Stimulated activated CD8-positive, alpha-beta memory T cell treated with anti-CD3 and anti-CD28 coated beads, Interleukin-4, amount 100 ng/mL, for 1 hour (primary cell): ENCODE measurements around the gene FBXL17.

Source experiments
- DNase-seq, 2 donors: peaks; one replicate each; pipeline ENCODE4 v3.0.0-alpha.2; 2020; ENCODE audit warnings: low read depth in 2 of 2, low spot score in 1 of 2

Gene FBXL17

GRCh38 chr5:108016101-108016500 is 365.8 kb downstream of the FBXL17 start:
- no peak for DNase-seq

DNA sequence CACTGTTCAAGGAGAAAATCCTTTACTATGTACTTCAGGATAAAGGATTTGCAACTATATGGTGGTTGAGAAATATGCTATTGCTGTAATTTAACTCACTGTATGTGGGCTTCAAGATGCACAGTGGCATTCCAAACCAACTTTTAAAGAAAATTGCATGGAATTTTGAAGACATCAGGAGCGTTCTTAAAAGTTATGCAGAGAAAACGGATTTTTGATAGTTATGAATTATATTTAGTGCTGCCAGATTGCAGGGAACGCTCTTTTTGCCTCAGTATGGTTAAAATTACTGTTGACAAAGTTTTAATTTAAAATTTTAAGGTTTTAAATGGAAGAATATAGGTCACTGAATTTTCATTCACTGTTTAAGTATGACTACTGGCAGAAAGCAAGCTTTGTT is 375.1 kb downstream of the FBXL17 start:
- no peak for DNase-seq

DNA sequence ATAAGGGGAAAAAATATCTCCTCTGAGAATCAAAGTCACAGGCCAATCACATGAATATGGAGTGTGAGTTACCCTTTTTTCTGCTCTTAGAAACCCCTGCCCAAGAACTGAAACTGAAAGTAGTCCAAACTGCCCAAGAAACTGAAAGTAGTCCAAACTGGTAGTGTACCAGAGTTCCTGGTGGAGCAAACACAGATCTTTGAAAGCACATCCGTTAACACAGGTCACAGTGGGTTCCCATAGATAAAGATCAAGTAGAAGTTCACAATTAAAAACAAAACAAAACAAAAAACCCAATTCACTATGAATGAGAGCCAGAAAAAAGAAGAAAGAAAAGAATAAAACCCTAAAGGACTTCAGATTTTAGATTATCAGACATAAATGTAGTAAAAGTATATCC is 378.7 kb downstream of the FBXL17 start:
- no peak for DNase-seq

DNA sequence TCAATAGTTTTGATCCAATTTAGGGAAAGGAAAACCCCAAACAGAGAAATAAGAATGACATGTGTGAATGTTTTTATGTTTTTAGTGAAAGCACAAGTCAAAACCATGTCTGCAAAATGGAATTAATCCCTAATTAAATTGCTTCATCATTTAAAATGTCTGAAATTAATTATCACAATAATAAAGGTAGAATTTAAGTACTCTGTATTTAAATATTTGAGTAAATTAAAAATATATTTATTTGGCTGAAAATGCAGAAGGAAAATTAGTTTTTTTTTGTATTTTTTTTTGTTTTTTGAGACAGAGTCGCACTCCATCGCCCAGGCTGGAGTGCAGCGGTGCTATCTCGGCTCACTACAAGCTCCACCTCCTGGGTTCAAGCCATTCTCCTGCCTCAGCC is 380.7 kb downstream of the FBXL17 start:
- DNase-seq, result no peak

- DNase-seq, result no peak
Measured at GRCh38 chr5:107997338-107997980, 384.4 kb downstream of the FBXL17 start.

DNA sequence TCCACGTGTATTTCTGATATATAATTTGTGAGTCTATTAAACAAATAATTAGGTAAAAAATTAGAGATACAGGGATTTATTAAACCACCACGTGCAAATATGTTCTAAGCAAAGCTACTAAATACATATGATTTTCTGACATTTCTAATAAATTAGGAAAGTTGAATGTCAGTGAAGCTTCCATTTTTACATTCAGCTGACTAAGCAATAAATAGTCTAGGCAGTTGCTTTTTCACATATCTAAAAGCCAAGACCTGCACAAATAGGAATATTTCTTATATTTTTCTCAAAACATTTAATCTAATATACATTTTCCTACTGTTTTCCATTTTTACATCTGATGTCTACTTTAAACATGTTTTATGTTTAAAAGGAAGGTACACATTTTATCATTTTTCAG is 388.6 kb downstream of the FBXL17 start:
- DNase-seq, result no peak

- DNase-seq, result no peak
Measured at GRCh38 chr5:107990881-107991810, 390.8 kb downstream of the FBXL17 start.

DNA sequence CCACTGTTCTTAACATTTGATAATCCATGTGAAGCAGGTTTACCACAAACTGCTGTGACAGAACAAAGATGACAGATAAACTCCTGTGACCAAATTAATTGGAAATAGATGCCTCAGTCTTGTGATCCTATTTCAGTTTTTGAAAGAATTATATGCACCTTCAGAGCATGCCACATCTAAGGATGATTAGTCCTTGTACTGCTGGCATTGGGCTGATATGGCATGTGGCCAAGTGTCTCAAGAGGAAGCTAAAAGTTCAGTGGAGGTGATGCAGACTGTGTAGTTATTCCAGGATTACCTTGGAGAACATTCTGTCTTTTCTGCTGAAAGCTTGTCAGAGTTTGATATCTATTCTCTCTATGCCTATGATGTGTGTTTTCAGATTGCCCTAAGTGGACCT is 396.8 kb downstream of the FBXL17 start:
- DNase-seq, result no peak

DNA sequence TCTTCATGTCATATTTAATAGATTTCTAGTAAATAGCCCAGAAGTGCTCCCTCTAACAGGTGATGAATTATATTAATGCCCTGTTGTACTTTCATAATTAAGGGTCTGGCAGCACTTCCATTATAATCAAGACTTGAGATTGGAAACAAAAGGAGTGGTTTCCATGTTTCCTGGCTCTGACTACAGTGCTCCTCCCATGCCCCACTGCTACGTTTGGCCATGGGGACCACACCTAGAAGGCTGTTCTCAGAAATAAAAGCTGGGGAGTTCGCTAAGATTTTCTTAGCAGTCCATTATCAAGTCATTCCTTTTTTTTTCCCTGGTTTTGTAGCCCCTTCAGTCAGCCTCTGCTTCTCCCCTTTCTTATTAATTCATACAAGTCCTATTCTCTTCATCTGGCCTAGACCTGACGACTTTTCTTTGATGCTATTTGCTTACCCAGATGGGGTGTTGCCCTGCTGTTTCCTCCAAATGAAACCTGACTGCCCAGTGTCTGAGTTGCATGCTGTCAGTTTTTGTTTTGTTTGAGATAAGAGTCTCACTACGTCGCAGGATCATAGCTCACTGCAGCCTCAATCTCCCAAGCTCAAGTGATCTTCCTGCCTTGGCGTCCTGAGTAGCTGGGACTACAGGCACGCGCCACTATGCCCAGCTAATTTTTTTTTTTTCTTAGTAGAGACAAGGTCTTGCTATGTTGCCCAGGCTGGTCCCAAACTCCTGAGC is 399.0 kb downstream of the FBXL17 start:
- DNase-seq, result no peak

GRCh38 chr5:107980923-107981692 is 400.8 kb downstream of the FBXL17 start:
- no peak for DNase-seq

GRCh38 chr5:107979900-107980299 is 402.0 kb downstream of the FBXL17 start:
- DNase-seq, result no peak

DNA sequence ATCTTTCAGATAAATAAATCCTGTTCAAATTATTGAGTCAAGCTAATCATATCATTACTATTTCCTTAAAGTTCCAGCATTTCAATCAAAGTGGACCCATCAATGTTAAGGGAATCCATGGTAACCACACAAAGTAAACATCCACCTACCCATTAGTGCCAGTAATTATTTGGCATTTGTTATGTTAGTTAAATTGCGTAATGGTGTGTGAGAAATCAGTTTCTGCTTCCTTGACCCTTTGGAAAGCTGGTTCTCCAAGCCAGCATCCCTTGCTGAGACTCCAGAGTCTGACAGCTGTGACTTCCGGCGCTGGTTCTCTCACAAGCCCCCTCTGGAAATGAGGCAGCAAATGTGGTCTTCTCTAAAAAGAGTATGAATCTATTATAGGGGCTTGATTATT is 402.6 kb downstream of the FBXL17 start:
- no peak for DNase-seq

- no peak for DNase-seq
Measured at GRCh38 chr5:107977550-107978071, 404.3 kb downstream of the FBXL17 start.

GRCh38 chr5:107975568-107975967 is 406.3 kb downstream of the FBXL17 start:
- no peak for DNase-seq

DNA sequence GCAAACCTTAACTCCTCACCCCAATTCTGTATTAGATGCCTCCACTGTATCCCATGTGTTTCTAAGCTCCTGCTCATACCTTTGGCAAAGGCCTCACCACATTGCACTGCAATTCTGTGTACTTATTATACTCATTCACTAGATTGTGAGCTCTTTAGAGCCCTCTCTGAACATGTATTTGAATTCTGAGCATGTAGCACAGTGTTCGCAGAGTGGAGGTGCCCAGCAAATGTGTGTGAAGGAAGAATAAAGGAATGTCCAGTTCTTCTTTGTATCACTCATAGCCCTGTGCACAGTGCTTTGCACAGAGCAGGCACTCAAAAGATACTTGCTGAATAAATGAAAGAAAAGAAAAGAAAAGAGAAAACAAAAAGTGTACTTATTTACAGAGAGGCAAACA is 410.1 kb downstream of the FBXL17 start:
- no peak for DNase-seq

DNA sequence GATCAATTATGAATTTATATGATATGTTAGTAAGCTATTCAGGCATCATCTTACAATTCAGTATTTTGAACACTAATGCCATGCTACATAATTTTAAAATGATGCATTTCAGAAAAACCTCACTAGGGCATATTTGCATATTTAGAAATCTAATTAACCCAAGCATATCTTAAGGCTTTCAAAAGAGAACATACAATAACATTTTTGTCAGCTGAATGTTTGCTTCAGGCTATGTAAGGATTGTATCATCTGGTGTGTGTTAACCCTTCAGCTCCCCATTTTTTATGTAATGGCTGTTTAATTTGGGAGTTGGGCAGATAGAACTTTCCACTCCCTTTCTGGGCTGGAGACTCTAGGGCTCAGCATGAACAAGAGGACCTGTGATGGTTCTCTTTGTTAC is 412.1 kb downstream of the FBXL17 start:
- DNase-seq, result no peak

- DNase-seq, result no peak
Measured at GRCh38 chr5:107968998-107969397, 412.9 kb downstream of the FBXL17 start.

- DNase-seq, result no peak
Measured at GRCh38 chr5:107968406-107968843, 413.5 kb downstream of the FBXL17 start.

DNA sequence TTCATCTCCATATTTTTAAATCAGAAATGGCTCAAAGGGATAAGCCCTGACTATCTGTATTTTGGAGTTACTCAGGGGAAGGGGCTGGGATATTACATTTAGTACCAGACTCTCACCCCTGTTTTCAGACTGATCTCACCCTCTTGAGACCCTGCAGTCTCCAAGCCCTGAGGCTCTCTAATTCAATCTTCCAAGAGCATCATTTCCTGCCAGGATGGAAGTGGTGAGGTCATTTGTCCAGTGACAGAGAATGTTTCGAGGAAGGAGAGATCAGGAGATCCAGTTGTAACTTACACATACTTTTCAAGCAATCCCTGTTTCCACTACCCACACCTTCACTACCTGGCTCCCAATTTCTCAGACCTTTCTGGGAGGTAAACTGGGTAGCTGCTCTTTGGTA is 415.7 kb downstream of the FBXL17 start:
- DNase-seq, result no peak

DNA sequence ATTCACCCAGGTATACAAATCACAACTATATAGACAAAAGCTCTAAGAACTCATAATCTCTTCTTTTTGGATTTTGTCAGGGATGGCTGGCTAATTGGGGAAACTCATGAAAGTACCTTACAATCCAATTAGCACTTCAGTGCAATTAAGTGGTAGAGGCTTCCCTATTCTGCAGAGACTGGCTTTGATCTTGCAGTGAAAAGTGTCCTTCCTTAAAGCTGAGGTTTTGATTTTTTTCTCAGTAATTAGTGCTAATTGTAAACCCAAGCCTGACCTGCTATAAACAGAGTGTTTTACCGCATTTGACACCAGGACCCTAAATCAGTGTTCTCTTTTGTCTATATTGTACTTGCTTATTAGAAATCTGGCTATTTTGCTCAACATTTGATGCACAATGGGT is 417.2 kb downstream of the FBXL17 start:
- DNase-seq, result no peak
